GM12874 (cell line): ENCODE results near the gene MAPT.

Source experiments
- TF ChIP-seq, protein P1 (sequence below): IDR thresholded peaks from 2 replicates; pipeline ENCODE4 v1.5.1; 2011; ENCODE audit warnings: low read depth, mild to moderate bottlenecking, control low read depth, low read length, moderate library complexity; ENCODE audit not compliant: insufficient read depth

MAPT gene

DNA sequence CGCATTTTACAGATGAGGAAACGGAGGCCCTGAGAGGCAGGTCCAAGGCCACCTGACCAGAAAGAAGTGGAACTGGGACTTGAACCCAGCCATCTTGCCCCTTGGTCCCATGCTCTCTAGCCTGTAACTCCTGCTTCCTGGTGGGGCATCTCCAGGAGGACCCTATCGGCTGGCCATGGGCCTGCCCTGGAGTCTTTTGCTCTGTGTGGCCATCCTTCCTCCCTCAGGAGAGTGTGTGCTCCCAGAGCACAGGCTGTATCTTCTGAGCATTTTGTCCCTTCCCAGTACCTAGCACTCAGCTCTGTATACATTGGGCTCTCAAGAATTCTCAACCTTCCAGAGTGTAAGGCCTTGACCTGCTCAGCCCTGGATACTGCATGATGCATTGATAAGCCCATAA, 76.3 kb downstream of the MAPT start:
- TF ChIP-seq, protein P1, sequence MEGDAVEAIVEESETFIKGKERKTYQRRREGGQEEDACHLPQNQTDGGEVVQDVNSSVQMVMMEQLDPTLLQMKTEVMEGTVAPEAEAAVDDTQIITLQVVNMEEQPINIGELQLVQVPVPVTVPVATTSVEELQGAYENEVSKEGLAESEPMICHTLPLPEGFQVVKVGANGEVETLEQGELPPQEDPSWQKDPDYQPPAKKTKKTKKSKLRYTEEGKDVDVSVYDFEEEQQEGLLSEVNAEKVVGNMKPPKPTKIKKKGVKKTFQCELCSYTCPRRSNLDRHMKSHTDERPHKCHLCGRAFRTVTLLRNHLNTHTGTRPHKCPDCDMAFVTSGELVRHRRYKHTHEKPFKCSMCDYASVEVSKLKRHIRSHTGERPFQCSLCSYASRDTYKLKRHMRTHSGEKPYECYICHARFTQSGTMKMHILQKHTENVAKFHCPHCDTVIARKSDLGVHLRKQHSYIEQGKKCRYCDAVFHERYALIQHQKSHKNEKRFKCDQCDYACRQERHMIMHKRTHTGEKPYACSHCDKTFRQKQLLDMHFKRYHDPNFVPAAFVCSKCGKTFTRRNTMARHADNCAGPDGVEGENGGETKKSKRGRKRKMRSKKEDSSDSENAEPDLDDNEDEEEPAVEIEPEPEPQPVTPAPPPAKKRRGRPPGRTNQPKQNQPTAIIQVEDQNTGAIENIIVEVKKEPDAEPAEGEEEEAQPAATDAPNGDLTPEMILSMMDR, result no peak

DNA sequence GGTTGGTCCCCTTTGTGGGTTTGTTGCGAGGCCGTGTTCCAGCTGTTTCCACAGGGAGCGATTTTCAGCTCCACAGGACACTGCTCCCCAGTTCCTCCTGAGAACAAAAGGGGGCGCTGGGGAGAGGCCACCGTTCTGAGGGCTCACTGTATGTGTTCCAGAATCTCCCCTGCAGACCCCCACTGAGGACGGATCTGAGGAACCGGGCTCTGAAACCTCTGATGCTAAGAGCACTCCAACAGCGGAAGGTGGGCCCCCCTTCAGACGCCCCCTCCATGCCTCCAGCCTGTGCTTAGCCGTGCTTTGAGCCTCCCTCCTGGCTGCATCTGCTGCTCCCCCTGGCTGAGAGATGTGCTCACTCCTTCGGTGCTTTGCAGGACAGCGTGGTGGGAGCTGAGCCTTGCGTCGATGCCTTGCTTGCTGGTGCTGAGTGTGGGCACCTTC, 77.4 kb downstream of the MAPT start:
- TF ChIP-seq, protein P1, result no peak

DNA sequence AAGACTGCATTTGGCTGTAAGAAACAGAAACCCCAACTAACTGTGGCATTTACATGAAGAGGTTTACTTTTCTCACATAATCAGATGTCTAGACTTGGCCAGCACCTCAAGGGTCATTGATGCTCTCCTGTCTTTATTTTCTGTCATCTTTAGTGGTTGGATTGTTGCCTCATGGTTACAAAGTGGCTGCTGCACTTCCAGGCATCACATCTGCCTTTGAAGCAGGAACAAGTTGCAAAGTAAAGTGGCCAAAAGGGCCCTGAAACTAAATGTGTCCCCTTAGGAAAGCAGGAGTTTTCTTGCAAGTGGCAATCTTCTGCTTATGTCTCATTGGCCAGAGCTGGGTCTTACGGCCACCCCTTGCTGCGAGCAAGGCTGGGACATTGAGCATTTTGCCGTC, 78.2 kb downstream of the MAPT start:
- TF ChIP-seq, protein P1, result no peak

DNA sequence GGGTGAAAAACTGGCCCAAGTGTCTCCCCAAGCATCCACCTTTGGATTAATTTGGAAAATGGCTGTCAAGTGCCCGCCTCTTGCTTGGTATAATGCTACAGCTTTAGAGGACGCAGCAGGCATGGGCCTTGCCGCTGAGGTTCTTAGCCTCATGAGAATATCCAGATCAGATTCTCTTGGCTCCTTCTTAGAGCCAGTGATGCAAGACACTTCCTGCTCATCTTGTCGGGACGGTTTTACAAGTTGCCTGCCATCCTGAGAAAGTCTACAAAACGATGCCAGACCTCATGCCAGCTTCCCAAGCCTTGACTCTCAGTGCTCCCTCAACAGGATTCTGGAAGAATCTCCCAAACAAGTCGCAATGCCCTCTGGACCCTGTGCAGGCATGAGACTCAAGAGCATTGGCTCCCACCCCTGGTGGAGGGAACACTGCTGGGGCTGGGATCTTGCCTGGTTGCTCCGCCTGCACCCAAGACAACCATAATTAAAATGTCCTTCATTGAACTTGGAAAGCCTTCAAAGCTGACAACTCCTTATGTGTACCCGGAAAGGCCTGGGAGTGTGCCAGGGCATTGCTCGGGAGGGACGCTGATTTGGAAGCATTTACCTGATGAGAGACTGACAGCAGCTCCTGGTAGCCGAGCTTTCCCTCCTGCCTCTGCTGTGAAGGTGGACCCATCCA, 78.9 kb downstream of the MAPT start:
- TF ChIP-seq, protein P1, result no peak

DNA sequence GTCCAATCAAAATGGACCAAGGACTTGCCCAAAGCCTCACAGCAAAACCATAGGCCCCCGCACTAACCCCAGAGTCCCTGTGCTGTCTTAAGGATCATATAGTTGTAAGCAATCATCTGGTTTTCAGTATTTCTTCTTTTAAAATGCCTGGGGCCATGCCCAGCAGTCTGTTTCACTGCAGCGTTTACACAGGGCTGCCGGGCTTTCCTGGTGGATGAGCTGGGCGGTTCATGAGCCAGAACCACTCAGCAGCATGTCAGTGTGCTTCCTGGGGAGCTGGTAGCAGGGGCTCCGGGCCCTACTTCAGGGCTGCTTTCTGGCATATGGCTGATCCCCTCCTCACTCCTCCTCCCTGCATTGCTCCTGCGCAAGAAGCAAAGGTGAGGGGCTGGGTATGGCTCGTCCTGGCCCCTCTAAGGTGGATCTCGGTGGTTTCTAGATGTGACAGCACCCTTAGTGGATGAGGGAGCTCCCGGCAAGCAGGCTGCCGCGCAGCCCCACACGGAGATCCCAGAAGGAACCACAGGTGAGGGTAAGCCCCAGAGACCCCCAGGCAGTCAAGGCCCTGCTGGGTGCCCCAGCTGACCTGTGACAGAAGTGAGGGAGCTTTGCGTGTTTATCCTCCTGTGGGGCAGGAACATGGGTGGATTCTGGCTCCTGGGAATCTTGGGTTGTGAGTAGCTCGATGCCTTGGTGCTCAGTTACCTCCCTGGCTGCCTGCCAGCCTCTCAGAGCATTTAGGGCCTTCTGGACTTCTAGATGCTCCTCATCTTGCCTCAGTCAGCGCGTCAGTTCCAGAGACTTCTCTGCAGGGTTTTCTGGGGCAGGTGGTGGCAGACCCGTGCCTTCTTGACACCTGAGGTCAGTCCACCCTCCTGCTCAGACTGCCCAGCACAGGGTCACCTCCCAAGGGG, 79.8 kb downstream of the MAPT start:
- TF ChIP-seq, protein P1, result no peak

DNA sequence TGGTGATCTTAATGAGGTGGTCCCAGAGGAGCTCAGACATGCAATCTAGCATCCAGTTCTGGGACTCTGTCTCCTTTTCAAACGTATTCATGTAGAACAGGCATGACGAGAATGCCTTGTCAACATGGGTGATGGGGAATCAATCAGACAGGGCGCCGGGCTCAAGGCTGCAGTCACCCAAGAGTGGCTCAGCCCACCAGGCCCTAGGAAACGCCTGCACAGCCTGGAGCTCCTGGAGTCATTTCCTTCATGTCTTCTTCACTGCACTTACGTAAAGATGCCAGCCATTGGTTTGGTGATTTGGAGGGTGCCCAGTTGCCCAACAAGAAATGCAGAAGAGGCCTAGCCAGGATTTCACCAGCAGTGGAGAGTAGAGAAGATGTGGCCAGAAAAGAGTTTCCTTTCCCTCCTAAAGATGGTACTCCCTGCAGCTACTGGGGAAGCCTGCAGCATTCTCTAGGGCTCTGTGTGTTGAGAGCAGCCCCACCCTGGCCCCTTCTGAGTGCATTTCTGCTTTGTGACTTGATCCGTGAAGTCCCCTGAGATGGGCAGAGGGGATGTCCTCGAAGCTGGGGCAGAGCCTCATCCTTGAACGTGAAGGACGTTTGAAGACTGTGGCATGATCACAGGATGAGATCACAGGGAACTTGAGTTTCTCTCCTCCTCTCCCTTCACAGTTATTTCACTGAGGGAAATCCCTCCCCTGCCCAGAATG, 80.7 kb downstream of the MAPT start:
- TF ChIP-seq, protein P1, result no peak
